Left cardiac atrium (tissue), 4 donors: Measurements from ENCODE around the gene PCGF2. TPM values are rescaled to one million over a fixed set of nuclear protein-coding genes. Genes with fewer than 3 reads are reported as not detected.

Source experiments
- ATAC-seq, 2 donors: fragments of 200-7000 bp; cut with Tn5 transposase; one replicate each; pipeline ENCODE4 v1.9.1; 2020; ENCODE audit warnings: mild to moderate bottlenecking in 2 of 2, moderate library complexity in 2 of 2
- DNase-seq: peaks from one replicate; pipeline ENCODE4 v3.0.0-alpha.2; 2020
- intact Hi-C, 2 donors: fragments of 100-400 bp; cut with DNase I; formaldehyde crosslinking; loops; one replicate each; pipeline versions ENCODE4 v1.14.1 to v1.15.1; 2022 to 2023
- total RNA-seq, 2 donors: library from RNA; stranded (reverse); fragmentation: NEBNext Ultra II Directional; extraction: Animal tissue kit (Norgen Biotek cat#: 25700); gene quantifications; one replicate each; pipeline ENCODE4 v1.2.1, GENCODE V29; 2021
- donor health status: DM: no; HTN: yes; CAD: no.
- donor health status: DM: no; HTN: yes; CAD: no; lungs with severe emphysema.
- donor health status: DM: yes; HTN: yes; CAD: no.
- donor health status: Dilated cardiomyopathy.

PCGF2 gene
- total RNA-seq, 2 donors from 2014 or later, result 28.2 to 45.2 TPM

DNA sequence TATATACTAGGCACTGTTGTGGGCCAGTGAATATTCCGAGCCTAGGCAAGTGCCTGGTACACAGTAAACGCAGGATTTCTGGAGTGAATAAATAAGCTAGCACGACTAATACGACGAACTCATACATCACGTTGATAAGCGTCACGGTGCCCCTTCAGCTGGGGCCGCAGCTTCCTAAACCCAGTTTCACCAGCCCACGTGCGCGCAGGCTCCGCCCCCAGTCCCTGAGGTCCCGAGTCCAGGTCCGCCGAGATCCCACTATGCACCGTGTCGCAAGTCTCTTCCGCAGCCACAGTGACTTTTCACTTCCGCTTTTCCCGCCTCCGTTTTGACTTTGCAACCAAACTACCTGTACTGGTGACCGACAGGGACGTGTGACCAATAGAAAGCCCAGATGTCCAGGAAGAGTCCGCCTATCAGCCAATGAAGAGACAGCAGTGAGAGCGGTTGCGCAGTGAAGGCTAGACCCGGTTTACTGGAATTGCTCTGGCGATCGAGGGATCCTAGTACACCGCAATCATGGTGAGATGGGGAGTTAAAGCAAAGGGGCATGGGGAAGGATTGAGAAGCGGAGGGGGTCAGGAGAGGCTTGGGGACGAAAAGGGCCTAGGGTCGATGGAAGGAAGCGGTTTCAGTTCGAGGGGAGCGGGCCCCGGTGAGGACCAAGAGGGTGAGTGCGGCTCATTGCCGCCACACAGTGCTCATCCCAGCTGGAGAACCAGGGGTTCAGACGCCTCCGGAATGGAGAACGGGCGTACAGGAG is 4.4 kb upstream of the PCGF2 start, which contains the start of gene PSMB3:
Gene PSMB3, plus strand, starts transcription at position 434 of the 763 bp plus-strand sequence. Its CDS starts 86 bp downstream, at position 520.
- DNase-seq (peak; percentile 98), ATAC-seq (peak; percentile 77 to 85)
- intact Hi-C loops, result loop anchor here in 1 of 2 donors (5.0 kb wide), 2 partner anchors 45 to 400 kb away; partner anchors contain the start of genes PIP4K2B and PLXDC1

DNA sequence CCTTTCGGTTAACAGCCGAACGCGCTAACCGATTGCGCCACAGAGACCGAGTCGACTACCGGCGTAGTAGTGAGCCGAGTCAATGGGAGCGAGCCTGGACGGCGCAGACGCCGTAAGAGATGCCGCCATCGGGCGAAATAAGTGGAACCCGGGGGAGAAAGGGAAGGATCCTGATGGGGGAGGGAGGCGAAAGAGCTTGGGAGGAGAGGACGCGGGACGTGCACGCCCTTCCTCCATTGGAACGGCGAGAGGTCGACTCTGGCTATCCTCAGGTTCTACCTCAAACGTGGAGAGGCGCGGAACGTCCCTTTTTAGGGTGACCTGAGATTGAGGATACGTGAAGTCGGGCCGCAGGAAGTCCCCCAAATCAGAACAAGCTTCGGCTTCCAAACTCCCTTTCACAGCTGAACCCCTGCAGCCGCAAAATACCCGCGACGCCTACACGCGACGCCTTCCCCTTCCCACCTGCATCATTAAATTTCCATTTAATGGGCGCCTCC is 3.7 kb upstream of the PCGF2 start:
- DNase-seq (peak; percentile 82), ATAC-seq (peak; percentile 49 to 55)
- intact Hi-C loops, result loop anchor here in 1 of 2 donors (5.0 kb wide), 2 partner anchors 45 to 400 kb away; partner anchors contain the start of genes PIP4K2B and PLXDC1

DNA sequence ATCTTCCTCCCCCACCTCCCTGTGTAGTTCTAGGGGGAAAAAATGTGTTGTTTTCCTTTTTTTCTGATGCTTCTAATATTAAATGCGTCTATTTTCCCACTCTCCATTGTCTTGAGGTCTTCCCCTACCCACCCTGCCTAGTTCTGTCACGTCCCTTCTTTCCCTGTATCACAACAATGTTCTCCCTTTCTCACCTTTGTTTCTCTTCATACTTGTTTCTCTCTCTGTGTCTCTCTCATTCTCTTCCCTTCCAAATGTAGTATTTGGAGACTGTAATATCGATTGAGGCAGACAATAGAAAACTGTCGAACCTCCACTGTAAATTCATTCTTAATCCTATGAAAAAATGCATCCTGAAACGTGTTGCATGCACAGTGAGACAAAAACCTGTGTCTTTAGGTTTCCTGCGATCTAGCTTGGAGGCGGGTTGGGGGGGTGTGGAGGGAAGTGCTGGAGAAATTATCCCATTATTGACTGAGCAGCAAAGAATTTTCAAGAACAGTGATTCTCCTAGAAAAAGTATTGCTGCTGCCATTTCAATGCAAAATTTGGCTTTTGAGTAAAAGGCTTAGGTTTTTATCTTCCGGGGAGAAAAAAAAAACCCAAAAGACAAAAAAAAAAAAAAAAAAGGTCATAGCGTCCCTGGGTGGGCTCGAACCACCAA is 3.1 kb upstream of the PCGF2 start:
- intact Hi-C loops, result loop anchor here in 1 of 2 donors (5.0 kb wide), 2 partner anchors 46 to 401 kb away; partner anchors contain the start of genes PIP4K2B and PLXDC1
- no peak for ATAC-seq
- no peak for DNase-seq

DNA sequence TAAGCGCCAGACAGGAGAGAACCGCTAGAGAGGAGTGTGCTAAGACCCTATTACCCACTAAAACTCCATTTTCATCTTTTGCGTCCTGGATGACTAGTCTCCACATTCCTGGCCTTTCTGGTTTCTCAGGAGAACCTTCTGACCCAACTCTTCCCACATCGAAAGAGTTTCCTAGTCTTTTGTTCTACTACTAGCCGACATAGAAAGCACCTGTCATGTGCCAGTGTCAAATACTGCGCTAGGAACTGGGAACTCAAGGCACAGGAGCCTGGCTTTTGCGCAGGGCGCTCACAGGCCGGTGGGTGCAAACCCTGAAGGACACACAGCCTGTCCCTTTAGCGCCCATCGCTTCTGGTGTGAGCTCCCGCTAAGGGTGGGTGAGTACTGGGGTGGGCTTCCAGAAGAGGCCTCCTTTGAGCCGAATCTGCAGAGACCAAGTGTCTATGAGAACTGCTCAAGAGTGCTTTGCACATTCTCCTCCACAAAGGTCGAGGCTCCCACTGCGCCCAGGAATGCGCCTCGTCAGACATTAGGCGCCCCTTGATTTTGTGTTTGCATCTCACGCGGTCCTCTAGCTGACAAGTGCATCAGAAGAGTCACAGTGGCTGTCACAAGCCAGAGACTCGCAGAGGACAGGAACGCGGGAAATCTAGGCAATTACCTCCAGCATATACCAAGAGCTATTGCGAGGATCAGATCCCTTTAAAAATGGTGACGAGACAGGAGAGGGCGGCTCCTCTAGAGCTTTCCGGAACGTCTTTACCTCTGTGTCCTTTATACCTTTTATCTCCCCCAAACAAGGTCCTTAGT is 2.4 kb upstream of the PCGF2 start:
- DNase-seq (no peak), ATAC-seq (no peak)
- intact Hi-C loops, result loop anchor here in 1 of 2 donors (5.0 kb wide), 2 partner anchors 47 to 402 kb away; partner anchors contain the start of genes PIP4K2B and PLXDC1

DNA sequence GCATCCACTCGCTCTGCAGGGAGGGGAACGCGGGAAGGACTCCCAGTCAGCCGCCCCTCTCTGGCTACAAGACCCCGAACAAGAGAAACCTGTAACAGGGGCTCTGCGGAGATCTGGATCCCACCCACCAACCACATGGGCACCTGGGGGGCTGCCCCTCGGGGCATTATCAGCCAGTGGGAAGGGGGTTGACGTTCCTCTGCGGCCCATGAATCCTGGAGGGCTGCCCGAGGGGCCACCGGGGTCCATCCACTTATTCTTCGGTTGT is 1.8 kb upstream of the PCGF2 start:
- ATAC-seq (no peak), DNase-seq (no peak)
- intact Hi-C loops, result loop anchor here in 1 of 2 donors (5.0 kb wide), 2 partner anchors 47 to 402 kb away; partner anchors contain the start of genes PIP4K2B and PLXDC1

DNA sequence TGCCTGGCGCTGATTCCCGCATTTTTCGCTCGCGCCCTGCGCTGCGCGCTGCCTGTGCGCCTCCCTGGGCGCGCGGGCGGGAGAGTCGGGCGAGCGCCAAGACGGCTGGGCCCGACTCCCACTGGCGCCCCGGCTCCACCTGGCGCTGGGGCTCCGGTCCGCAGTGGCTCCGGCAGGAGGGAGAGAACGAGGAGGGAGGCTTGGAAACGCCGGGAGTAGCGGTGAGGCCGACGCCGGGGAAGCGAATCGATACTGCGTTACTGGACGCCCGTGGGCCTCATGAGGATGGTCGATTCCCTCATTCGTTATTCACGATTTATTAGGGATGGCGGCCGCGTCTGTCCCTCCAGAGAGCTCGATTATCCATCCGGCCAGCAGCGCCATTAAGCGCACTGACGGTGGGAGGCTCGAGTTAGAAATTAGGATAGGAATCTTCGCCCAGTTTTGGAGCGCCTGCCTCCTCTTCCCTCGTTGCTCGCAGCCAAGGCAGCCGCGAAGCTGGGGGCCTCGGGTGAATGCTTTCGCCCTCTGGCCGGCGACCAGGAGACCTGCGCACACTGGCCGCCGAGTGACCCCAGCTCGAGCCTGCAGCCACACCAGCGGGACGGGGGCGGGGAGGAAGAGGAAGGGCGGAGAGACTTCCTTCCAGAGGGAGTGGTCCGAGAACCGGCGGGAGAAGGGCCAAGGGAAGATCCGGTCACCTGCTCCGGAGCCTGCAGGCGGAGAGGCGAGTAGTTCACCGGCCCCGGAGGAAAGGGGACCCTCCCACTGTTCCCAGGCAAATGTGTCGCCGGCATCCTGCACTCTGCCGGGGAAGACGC is 1.3 kb upstream of the PCGF2 start:
- intact Hi-C loops, result loop anchor here in 1 of 2 donors (5.0 kb wide), 3 partner anchors 47 to 403 kb away; partner anchors contain the start of genes PIP4K2B and PLXDC1
- ATAC-seq, result peak; percentile 33 to 58
- peak; percentile 94 for DNase-seq

DNA sequence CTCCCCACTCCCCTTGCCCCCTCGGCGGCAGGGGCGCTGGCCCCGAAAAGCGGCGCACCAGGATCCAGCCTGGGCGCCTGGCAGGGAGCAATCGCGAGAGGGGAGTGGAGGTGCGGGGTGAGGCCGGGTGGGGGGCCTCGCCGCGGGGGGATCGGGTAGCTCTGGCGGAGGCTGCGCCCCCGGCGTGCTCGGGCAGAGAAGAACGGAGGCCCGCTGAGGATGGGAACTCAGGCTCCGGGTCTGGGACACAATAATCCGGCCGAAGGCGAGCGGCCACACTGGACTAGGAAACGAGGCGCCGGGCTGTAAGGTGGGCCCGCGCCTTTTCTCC is 721 bp upstream of the PCGF2 start:
- ATAC-seq (no peak), DNase-seq (no peak)
- intact Hi-C loops, result loop anchor here in 1 of 2 donors (5.0 kb wide), 1 partner anchor 47 kb away; no protein-coding TSS in a partner anchor

DNA sequence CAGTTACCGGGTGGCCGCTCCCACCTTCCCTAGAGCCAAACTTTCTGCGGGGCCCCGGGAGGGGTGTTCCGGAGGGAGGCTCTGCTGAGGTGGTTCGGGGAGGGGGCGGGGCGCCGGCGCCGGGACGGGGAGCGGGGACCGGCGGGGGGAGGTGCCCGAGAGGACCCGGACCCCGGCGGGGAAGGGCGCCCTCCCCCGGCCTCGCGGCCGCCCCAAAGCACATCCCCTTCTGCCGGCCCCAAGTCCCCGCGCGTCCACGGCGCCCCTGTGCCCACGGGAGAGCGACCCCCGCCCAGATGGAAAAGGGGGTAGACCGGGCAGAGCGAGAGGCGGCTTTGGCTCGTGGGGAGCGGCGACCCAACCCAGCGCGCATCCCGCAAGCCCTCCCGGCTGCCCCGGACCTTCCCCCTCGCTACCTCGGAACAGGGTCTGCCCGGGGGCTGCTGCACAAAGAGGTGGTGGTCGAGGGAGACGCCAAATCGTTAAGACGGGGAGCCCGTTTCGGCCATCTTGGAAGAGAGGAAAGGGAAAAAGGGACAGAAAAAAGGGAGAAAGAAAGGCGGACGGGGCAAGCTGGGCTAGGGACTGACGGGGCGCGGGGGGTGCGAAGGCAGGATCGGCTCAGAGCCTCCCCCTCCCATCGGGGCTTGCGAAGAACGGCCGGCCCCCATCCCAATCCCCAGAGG is 530 bp downstream of the PCGF2 start:
- intact Hi-C loops, result loop anchor here in 1 of 2 donors (5.0 kb wide), 1 partner anchor 45 kb away; no protein-coding TSS in a partner anchor
- no peak for ATAC-seq
- peak; percentile 74 for DNase-seq

DNA sequence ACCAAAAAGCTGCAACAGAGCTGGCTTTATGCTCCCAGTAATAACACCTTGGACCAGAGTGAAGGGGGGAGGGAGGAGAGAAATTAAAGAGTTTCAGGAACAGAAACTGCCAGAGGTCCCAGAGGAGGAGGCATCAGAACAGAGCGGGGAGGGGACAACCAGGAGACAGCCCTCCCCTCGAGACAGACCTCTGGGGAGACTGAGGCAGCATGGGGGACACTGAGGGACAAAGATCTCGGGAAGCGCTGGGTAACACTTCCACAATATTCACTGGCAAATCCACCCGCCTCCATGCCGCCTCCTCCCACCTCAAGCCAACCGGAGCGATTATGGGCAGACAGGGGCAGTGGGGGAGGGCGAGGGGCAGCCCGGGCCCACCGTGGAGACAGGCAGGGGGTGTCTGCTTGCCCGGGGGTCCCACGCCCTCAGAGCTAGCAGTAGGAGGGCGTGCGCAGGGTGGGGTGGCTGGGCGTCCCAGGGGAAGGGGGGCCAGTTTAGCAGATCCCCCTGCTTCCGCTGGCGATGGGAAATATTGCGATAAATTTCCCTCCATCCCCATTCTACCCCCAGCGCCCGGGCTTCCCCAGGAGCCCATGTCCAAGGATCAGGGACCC is 1.2 kb downstream of the PCGF2 start:
- intact Hi-C loops, result loop anchor here in 1 of 2 donors (5.0 kb wide), 1 partner anchor 45 kb away; no protein-coding TSS in a partner anchor
- no peak for DNase-seq

DNA sequence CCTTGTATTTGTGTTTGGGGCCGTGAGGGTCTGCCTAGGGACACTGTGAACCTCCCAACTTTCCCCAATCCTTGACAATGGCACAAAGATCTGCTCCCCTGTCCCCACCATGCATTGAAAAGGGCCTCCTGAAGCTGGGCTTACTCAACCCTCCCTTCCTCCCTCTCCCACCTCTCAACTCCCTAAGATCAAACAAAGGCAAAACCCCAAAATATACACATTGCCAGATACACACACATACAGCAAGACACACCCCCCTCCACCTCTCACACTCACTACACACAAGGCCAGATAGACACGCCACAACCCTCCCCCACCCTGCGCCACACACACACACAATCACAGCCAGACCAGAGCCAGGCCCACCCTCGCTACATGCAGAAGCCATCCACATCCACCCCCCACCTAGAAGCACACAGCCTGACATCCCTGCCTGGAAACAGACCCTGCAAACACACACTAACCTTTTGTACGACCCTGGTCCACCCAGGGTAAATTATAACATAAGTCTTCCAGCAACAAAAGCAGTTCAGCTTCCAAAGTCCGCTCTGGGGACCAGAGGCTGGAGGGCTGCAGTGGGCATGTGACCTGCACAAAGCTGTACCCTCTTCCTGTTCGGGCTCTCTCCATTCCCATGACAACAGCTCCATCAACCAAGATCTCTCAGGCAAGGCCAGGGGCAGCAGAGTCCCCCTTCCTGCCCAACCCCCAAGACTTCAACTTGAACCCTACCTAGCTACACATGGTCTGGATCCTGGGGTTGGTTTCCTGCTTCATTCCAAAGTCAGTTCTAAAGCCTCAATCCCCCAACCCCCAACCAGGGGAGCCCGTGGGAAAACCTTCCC is 1.9 kb downstream of the PCGF2 start:
- intact Hi-C loops, result loop anchor here in 1 of 2 donors (5.0 kb wide), 1 partner anchor 44 kb away; no protein-coding TSS in a partner anchor
- DNase-seq (no peak), ATAC-seq (no peak)

More for the DNA sequence above, 1.2 kb downstream of the PCGF2 start:
- ATAC-seq, result no peak

DNA sequence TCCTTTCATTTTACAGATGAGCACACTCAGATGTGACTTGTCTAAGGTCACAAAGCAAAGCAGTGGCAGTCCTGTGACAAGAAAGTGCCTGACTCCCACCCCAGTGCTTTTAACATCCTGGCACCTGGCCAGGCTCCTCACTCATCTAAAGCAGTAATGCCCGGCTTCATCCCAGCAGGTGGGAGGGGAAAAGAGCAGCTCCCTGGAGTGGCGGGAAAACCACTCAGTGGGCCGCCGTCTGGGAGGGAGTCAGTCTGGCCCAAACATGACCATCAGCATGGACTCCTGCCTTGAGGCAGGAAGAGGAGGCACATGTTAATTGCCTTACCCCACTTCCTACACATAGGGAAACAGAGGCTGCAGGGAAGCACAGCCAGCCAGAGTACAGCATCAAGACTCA is 2.6 kb downstream of the PCGF2 start:
- no peak for DNase-seq
- no peak for ATAC-seq
- intact Hi-C loops, result loop anchor here in 1 of 2 donors (5.0 kb wide), 1 partner anchor 43 kb away; no protein-coding TSS in a partner anchor

DNA sequence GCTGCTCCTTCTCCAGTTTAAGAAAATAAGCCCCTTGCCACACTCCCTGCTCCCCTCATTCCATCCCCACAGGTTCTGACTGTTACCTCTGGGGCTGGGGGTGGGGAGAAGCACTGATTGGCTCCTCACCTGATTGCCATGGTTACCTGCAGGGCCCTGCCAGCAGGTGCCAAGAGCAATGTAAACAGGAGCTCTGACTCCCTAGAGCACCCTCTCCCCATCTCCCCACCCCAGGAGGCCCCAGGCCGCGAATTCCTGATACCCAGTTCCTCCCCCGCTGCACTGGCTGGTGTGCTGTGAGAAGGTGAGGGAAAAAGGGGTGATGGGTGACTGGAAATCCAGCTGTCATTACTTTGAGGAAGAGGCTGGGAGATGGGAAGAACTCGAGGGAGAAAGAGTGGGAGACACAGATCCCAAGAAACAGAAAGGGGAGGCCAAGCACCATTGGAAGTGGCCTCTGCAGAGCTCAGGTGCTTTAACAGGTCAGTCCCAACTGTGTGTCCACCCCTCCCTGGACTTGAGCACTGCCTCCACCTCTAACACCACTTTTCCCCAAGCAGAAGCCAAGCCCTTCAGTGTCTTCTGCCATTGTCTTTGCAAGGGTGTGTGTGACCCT is 4.5 kb downstream of the PCGF2 start:
- ATAC-seq (no peak), DNase-seq (no peak)
- intact Hi-C loops, result no loop called here

DNA sequence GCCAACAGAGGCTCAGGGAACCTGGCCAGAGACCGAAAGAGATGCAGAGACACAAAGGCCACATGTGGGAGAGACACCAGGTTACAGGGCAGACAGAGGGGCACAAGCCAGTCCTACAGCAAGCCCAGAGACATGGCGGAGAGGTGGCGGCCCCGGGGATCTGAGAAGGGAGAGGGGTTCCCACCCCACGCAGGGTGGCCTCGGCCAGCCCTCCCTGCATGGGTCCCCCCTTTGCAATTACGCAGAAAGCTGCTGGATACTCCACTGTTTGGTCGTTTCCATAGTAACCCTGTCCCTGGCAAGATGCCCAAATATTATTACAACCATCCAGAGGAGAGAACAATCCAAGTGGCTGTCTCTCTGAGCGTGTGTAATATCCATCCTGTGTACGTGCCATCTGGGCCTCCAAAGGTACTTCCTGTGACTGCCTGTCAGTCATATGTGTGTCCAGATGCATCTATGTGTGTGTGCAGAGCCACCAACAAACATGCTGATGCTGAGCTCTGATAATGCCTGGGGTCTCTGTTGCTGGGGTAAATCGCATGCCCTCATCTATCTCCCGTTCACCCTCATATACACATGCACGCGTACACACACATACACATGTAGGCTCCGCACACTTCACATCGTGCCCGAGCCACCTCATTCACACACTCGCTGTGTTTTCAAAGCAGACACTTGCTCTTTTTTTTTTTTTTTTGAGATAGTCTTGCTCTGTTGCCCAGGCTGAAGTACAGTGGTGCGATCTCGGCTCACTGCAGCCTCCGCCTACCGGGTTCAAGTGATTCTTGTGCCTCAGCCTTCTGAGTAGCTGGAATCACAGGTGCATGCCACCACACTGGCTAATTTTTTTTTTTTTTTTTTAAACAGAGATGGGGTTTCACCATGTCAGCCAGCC is 5.5 kb downstream of the PCGF2 start:
- peak; percentile 45 to 67 for ATAC-seq
- intact Hi-C loops, result no loop called here
- no peak for DNase-seq

DNA sequence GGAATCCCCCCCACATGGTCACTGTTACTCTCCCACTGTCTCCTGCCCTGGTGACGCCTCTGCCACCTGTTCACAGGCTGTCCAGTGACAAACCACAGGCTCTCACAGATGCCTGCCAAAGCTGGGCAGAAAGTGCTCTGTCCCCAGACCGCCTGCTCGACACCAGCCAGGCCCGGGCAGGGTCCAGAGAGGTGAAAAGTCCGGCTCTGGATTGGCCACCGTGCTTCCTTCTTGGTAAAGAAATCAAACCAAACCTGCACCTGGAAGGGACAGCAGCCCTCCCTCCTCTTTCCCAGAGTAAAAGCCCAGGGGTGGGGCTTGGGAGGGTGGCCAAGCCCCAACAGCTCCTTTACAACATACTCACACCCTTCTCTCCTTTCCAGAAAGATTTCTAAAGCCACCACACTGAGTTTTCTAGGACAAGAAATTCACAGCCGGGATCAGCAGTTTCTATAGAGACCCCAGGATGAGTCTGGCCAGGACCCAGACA is 6.2 kb downstream of the PCGF2 start:
- ATAC-seq (peak; percentile 48 to 70), DNase-seq (no peak)
- intact Hi-C loops, result no loop called here

DNA sequence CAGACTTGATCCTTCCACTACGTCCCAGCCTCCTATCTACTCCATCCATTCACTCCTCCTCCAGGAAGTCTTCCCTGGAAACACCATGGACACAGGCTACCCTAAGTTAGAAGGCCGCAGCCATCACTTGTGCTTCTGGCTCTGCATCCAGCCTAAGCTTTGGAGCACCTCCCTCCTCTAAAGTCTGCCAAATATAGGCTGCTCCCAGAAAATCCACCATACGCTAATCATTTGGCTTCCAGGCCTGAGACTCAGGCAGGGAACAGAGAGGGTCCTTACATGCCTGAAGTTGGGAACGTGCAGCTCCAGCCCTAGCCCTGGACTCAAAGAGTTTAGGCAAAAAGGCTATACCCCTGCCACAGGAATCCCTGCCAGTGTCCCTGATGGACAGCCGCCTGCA is 6.7 kb downstream of the PCGF2 start:
- no peak for ATAC-seq
- intact Hi-C loops, result no loop called here
- DNase-seq, result no peak
